Measurements from ENCODE around the gene CHD3. TPM values are rescaled to one million over a fixed set of nuclear protein-coding genes. Genes with fewer than 3 reads are reported as not detected.

The CHD3 gene
- total RNA-seq, 4 donors from 2014 or later: 47.0 to 77.6 (median 57.3) TPM

GRCh38 chr17:7841915-7842379 is 46.6 kb upstream of the CHD3 start:
- peak; percentile 55 for ATAC-seq (ENCODE audit: low FRiP score)
- TF ChIP-seq CTCF (IDR thresholded peaks at IDR 0.05): no peak

DNA sequence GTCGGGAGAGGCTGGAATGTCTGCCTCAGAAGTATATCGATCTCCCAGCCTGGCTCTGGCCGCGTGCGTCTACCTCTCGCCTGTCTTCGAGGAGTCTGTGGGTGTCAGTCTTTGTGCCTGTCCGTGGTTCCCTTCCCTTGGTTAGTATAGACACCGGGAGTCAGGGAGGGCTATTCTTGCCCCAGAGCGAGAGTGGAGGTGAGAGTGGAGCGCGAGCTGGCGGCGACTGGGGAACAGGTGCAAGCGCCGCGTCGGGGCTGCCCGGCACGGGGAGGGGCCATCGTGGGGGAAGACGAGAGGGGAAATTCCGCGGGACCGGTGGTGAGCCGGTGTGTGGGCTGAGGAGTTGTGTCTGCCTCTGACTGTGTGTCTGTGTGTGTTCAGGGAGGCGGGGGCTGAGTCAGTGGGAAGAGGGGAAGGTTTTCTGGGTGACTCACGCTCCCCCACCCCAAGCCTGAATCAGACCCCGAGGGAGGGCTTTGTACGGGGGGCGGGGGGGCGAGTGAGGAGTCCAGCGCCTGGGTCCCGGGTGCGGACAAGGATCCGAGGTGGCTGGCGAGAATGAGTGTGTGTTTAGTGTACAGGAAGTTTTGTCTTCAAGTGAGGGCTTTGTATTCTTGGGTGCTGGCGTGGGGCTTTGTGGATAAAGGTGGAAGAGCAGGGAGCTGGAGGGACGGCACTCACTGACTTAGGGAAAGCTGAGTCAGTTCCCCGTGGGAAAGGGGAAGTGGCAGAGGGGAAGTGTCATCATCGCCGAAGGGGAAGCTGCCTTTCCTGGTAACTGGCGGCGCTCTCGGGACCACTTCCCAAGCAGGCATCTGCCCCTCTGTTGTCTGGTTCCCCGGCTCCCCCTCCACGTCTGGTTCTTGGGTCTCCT is 46.0 kb upstream of the CHD3 start:
- ATAC-seq (ENCODE audit: low FRiP score) (peak; percentile 64), DNase-seq (ENCODE audit: low spot score) (peak; percentile 91)
- peak in 1 of 3 donors; percentile 11 for TF ChIP-seq CTCF (IDR thresholded peaks at IDR 0.05)

More at GRCh38 chr17:7841915-7842379, 46.6 kb upstream of the CHD3 start:
- DNase-seq (ENCODE audit: low spot score): peak; percentile 83

DNA sequence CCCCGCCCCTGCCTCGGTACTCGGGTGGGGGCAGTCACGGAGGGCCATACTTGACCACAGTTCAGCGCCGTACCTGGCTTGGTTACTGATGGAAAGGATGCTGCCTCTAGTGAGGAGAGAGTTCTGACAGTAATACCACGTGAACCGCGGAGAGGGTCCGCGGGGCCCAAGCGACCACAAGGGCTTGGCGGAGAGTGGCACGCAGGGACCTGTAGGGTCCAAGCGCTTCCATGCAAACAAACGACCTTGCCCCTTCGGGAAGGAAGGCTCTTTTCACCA is 45.4 kb upstream of the CHD3 start:
- TF ChIP-seq CTCF (IDR thresholded peaks at IDR 0.05): no peak
- no peak for ATAC-seq (ENCODE audit: low FRiP score)

GRCh38 chr17:7843536-7844291 is 44.9 kb upstream of the CHD3 start:
- ATAC-seq (ENCODE audit: low FRiP score): peak; percentile 7
- no peak for TF ChIP-seq CTCF (IDR thresholded peaks at IDR 0.05)
- peak; percentile 80 for DNase-seq (ENCODE audit: low spot score)

More for the DNA sequence above, 45.4 kb upstream of the CHD3 start:
- no peak for DNase-seq (ENCODE audit: low spot score)

DNA sequence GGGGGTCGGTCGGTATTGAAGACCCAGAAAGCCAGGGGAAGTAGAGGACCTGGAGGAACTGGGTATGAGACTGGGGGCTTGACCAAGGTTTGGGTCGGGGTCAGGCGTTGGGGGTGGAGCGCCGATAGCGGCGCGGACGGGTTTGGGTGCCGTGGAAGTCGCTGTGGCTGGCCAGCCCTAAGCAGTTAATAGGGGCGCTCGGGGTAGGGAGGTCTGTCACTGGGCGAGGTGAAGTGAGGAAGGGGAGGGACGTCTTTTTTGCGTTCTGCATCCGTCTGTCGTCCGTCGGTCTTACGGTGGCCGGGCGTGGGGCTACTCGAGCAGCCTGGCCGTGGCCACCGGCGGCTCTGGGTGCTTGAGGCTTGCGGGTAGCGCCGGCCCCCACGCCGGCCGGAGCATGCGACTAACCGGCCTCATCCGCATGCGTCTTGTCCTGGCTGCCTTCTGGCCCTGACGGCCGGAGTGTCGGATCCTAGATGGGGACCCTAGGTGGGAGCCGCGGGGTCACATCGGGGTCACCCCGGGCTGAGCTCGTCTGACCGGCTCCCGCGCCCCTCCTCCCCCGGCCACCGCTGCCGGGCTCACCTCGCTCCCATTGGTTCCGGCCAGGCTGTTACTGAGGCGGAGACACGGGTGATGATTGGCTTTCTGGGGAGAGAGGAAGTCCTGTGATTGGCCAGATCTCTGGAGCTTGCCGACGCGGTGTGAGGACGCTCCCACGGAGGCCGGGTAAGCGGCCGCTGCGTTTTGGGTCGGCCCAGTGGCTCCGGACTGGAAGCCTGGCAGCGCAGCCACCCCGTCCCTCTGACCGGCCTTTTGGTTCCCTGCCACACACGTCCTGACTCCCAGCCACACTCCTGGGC is 44.1 kb upstream of the CHD3 start:
- no peak for TF ChIP-seq CTCF (IDR thresholded peaks at IDR 0.05)
- DNase-seq (ENCODE audit: low spot score) (no peak), ATAC-seq (ENCODE audit: low FRiP score) (peak; percentile 22)

- no peak for TF ChIP-seq CTCF (IDR thresholded peaks at IDR 0.05)
- no peak for DNase-seq (ENCODE audit: low spot score)
- no peak for ATAC-seq (ENCODE audit: low FRiP score)
Measured at GRCh38 chr17:7845359-7846062, 43.1 kb upstream of the CHD3 start.

All from omental fat pad (tissue), 4 donors.